Type B pancreatic cell (in vitro differentiated cells): ENCODE data around the gene IFNA7. TPM values are rescaled to one million over a fixed set of nuclear protein-coding genes. Genes with fewer than 3 reads are reported as not detected.
"Not testable (repeated sequence)": the region's sequence is repeated elsewhere in the genome, so short reads cannot be mapped to it uniquely, and the experiment has no call there.

Experiments
- DNase-seq: peaks from one replicate; pipeline ENCODE4 v3.0.0; 2021; ENCODE audit warnings: mixed read lengths; ENCODE audit not compliant: unreplicated experiment; ENCODE audit errors: extremely low spot score
- H3K27ac Mint-ChIP-seq: 2 replicates; pipeline ENCODE4 v1.8.0; 2021; ENCODE audit warnings: mild to moderate bottlenecking, mixed read lengths
- H3K27me3 Mint-ChIP-seq: 2 replicates; pipeline ENCODE4 v1.8.0; 2021; ENCODE audit warnings: mixed read lengths
- H3K36me3 Mint-ChIP-seq: 2 replicates; pipeline ENCODE4 v1.8.0; 2021; ENCODE audit warnings: mixed read lengths
- H3K4me1 Mint-ChIP-seq: one replicate; pipeline ENCODE4 v1.8.0; 2021; ENCODE audit warnings: mixed read lengths; ENCODE audit not compliant: unreplicated experiment
- H3K4me3 Mint-ChIP-seq: 2 replicates; pipeline ENCODE4 v1.8.0; 2021; ENCODE audit warnings: mild to moderate bottlenecking, mixed read lengths
- H3K9me3 Mint-ChIP-seq: 2 replicates; pipeline ENCODE4 v1.8.0; 2021; ENCODE audit warnings: mixed read lengths
- CTCF ChIP-seq: fragments of 200-600 bp; sonication (generic); conservative IDR thresholded peaks from 2 replicates; pipeline ENCODE4 v1.5.0; 2021; ENCODE audit warnings: antibody characterized with exemption, mild to moderate bottlenecking
- total RNA-seq: library from RNA; stranded (reverse); gene quantifications from 2 replicates; pipeline ENCODE4 v1.2.1, GENCODE V29; 2021; ENCODE audit warnings: low replicate concordance

Gene IFNA7
- total RNA-seq, 1 donor from 2014 or later: not detected

GRCh38 chr9:21171351-21171750 is 30.7 kb downstream of the IFNA7 start:
- no peak overlapping the region for H3K4me3 Mint-ChIP-seq
- H3K27me3 Mint-ChIP-seq: no peaks in the 10 kb centered on the region
- no peaks in the 10 kb centered on the region for H3K36me3 Mint-ChIP-seq

GRCh38 chr9:21166560-21166959 is 35.4 kb downstream of the IFNA7 start, which contains the start of gene IFNA21:
Gene IFNA21, minus strand, starts transcription at chr9:21166660. Its CDS starts 48 bp downstream, at chr9:21166612.
- not testable (repeated sequence) for DNase-seq, H3K36me3 Mint-ChIP-seq, H3K4me1 Mint-ChIP-seq, H3K27ac Mint-ChIP-seq, H3K9me3 Mint-ChIP-seq, H3K27me3 Mint-ChIP-seq, H3K4me3 Mint-ChIP-seq

More at GRCh38 chr9:21171351-21171750, 30.7 kb downstream of the IFNA7 start:
- H3K4me1 Mint-ChIP-seq: no peaks in the 10 kb centered on the region
- no peak overlapping the region for H3K27ac Mint-ChIP-seq
- no peaks in the 10 kb centered on the region for H3K9me3 Mint-ChIP-seq
- DNase-seq: no peak
- no peak for TF ChIP-seq CTCF

GRCh38 chr9:21165516-21165915 is 36.5 kb downstream of the IFNA7 start:
- Mint-ChIP-seq H3K4me3 (no peak overlapping the region), H3K36me3 (no peaks in the 10 kb centered on the region)
- TF ChIP-seq CTCF: no peak

GRCh38 chr9:21160178-21160577 is 41.8 kb downstream of the IFNA7 start:
- Mint-ChIP-seq H3K9me3 (no peaks in the 10 kb centered on the region), H3K4me3 (peak overlapping the region; percentile 29), H3K27me3 (no peaks in the 10 kb centered on the region), H3K4me1 (peaks cover 5% of the 10 kb centered on the region), H3K27ac (peak overlapping the region; percentile 31), H3K36me3 (no peaks in the 10 kb centered on the region)
- TF ChIP-seq CTCF: no peak
- DNase-seq: no peak

More at GRCh38 chr9:21165516-21165915, 36.5 kb downstream of the IFNA7 start:
- Mint-ChIP-seq H3K9me3 (no peaks in the 10 kb centered on the region), H3K4me1 (no peaks in the 10 kb centered on the region), H3K27ac (no peak overlapping the region), H3K27me3 (no peaks in the 10 kb centered on the region)
- DNase-seq: no peak

GRCh38 chr9:21155501-21155900 is 46.5 kb downstream of the IFNA7 start:
- no peaks in the 10 kb centered on the region for H3K36me3 Mint-ChIP-seq
- H3K4me1 Mint-ChIP-seq: peaks cover 10% of the 10 kb centered on the region
- H3K27me3 Mint-ChIP-seq: no peaks in the 10 kb centered on the region
- no peak overlapping the region for H3K4me3 Mint-ChIP-seq
- no peaks in the 10 kb centered on the region for H3K9me3 Mint-ChIP-seq
- TF ChIP-seq CTCF: no peak
- no peak for DNase-seq
- no peak overlapping the region for H3K27ac Mint-ChIP-seq

- no peak for DNase-seq
- Mint-ChIP-seq H3K9me3 (no peaks in the 10 kb centered on the region), H3K27ac (no peak overlapping the region), H3K4me1 (peaks cover 6% of the 10 kb centered on the region), H3K36me3 (no peaks in the 10 kb centered on the region), H3K27me3 (no peaks in the 10 kb centered on the region), H3K4me3 (no peak overlapping the region)
- peak; percentile 47 for TF ChIP-seq CTCF
Measured at GRCh38 chr9:21154018-21154608, 47.9 kb downstream of the IFNA7 start.
